DOHH2 (cell line): ENCODE measurements around the gene EIF4A3.

Experiments used
- CTCF ChIP-seq: fragments of 200-600 bp; sonication (generic); IDR thresholded peaks from one replicate; pipeline ENCODE4 v1.5.1; 2014; ENCODE audit warnings: antibody characterized with exemption, mild to moderate bottlenecking, low read depth, low read length; ENCODE audit not compliant: poor library complexity, severe bottlenecking
- EZH2phosphoT487 ChIP-seq: fragments of 200-600 bp; sonication (generic); IDR thresholded peaks from 2 replicates; pipeline ENCODE4 v1.6.1; 2017; ENCODE audit warnings: borderline replicate concordance, mild to moderate bottlenecking, antibody characterized with exemption, low read length, moderate library complexity, mixed read lengths

- TF ChIP-seq CTCF (no peak), EZH2phosphoT487 (no peak)
These were observed 44.3 kb upstream of the EIF4A3 start for GRCh38 chr17:80191192-80191591.
